NT2/D1 (cell line): Measurements from ENCODE around the gene SSUH2.

Source experiments
- SUZ12 ChIP-seq: IDR thresholded peaks from 2 replicates; pipeline ENCODE4 v1.6.1; 2011; ENCODE audit not compliant: insufficient read length, insufficient read depth; ENCODE audit errors: extremely low read depth
- YY1 ChIP-seq: IDR thresholded peaks from 2 replicates; pipeline ENCODE4 v1.6.1; 2011; ENCODE audit not compliant: insufficient read length, insufficient read depth
- ZNF274 ChIP-seq: IDR thresholded peaks from 2 replicates; pipeline ENCODE4 v1.6.1; 2011; ENCODE audit warnings: mild to moderate bottlenecking, low read depth, low read length

- TF ChIP-seq YY1: no peak
- no peak for TF ChIP-seq SUZ12
- TF ChIP-seq ZNF274: no peak
These were observed 20.0 kb downstream of the SSUH2 start for GRCh38 chr3:8624612-8625011.
